Duodenal mucosa (tissue), 2 donors: ENCODE measurements around the gene SGMS1.

ENCODE experiments used
- H3K27ac ChIP-seq: one replicate; pipeline ENCODE4 v1.7.0; 2013; ENCODE audit warnings: low read depth, low read length
- H3K27me3 ChIP-seq, 2 donors: one replicate each; pipeline ENCODE4 v1.7.0; 2013; ENCODE audit warnings: low read length in 2 of 2, control low read depth in 1 of 2; ENCODE audit not compliant: insufficient read depth in 2 of 2, control insufficient read depth in 1 of 2
- H3K36me3 ChIP-seq, 2 donors: one replicate each; pipeline ENCODE4 v1.7.0; 2013; ENCODE audit warnings: low read length in 2 of 2, control low read depth in 1 of 2; ENCODE audit not compliant: insufficient read depth in 2 of 2, control insufficient read depth in 1 of 2
- H3K4me1 ChIP-seq, 2 donors: one replicate each; pipeline ENCODE4 v1.7.0; 2013; ENCODE audit warnings: low read length in 2 of 2, control low read depth in 1 of 2; ENCODE audit not compliant: insufficient read depth in 2 of 2, control insufficient read depth in 1 of 2
- H3K4me3 ChIP-seq, 2 donors: one replicate each; pipeline ENCODE4 v1.7.0; 2013; ENCODE audit warnings: low read length in 2 of 2, low read depth in 1 of 2
- H3K9ac ChIP-seq, 2 donors: one replicate each; pipeline ENCODE4 v1.7.0; 2013; ENCODE audit warnings: low read length in 2 of 2, low read depth in 1 of 2
- H3K9me3 ChIP-seq, 2 donors: one replicate each; pipeline ENCODE4 v1.7.0; 2013; ENCODE audit warnings: low read length in 2 of 2, control low read depth in 1 of 2; ENCODE audit not compliant: control insufficient read depth in 1 of 2

The SGMS1 gene

DNA sequence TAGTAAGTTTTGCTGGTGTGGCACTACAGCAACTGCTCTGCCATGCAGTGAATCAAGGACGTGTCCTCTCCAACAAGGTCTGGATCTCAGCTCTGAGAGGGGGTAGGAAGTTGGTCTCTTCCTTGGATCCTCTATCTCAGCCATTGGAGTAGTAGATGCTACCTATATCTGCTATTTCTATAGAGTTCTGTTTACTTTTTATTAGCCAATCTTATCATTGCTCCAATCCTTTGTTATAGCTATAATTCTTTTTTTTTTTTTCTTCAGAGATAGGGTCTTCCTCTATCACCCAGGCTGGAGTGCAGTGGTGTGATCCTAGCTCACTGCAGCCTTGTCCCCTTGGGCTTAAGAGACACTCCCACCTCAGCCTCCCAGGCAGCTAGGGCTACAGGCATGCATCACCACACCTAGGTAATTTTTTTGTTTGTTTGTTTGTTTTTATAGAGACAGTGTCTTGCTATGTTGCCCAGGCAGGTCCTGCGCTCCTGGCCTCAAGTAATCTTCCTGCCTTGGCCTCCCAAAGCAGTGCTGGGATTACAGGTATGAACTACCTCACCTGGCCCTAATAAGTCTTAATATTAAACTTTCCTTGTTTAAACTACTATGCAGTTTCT lies 217.2 kb downstream of the SGMS1 start:
- Histone ChIP-seq H3K27ac (no peak overlapping the region), H3K4me3 (no peak overlapping the region), H3K36me3 (no peaks in the 10 kb centered on the region), H3K9me3 (peaks cover 0 to 2% of the 10 kb centered on the region in 2 donors), H3K27me3 (no peaks in the 10 kb centered on the region), H3K9ac (no peak overlapping the region), H3K4me1 (peaks cover 0 to 6% of the 10 kb centered on the region in 2 donors)

DNA sequence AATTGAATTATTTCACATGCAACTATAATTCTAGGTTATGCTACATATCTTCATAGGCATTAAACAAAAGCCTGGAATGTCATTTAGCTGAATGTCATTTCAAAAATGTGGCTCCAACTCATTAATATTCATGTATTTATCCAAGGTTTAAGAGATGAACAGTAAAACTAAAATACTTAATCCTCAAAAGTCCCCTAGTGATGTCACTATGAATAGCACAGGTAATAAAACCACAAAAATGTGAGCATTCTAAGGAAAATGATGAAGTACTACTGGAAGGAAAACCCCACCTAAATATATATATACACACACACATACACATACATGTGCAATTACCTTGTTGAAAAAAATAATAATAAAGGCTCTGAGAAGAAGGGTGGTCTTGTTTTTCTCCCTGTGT lies 218.0 kb downstream of the SGMS1 start:
- H3K9ac ChIP-seq = no peak overlapping the region
- no peak overlapping the region for H3K4me3 ChIP-seq
- H3K4me1 ChIP-seq = peaks cover 0 to 6% of the 10 kb centered on the region in 2 donors
- H3K27ac ChIP-seq = no peak overlapping the region
- H3K9me3 ChIP-seq = peaks cover 0 to 2% of the 10 kb centered on the region in 2 donors
- no peaks in the 10 kb centered on the region for H3K27me3 ChIP-seq
- H3K36me3 ChIP-seq = no peaks in the 10 kb centered on the region

GRCh38 chr10:50404021-50404773 lies 219.6 kb downstream of the SGMS1 start:
- H3K4me3 ChIP-seq = no peak overlapping the region
- H3K9me3 ChIP-seq = peaks cover 0 to 2% of the 10 kb centered on the region in 2 donors
- no peak overlapping the region for H3K9ac ChIP-seq
- H3K27ac ChIP-seq = no peak overlapping the region
- H3K27me3 ChIP-seq = no peaks in the 10 kb centered on the region
- no peaks in the 10 kb centered on the region for H3K36me3 ChIP-seq
- H3K4me1 ChIP-seq = no peaks in the 10 kb centered on the region

DNA sequence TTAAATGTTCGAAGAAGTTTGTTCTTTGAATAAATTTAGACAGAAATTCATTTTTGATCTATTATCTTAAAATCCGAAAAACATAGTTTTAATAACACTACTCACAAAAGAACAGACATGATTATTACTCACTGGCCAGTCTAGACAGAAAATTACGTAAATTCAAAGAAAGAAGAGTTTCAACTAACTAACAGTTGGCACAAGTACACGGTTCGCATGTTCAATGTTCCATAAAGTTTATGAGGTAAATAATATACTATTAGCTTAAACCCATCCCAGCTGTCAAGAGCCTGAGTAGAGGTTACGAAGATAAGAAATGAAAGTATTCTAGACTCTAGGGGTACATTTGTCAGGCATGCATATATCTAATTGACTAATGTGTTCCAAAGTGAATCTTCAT lies 220.7 kb downstream of the SGMS1 start:
- Histone ChIP-seq H3K9me3 (peaks cover 0 to 2% of the 10 kb centered on the region in 2 donors), H3K4me1 (no peaks in the 10 kb centered on the region), H3K27me3 (no peaks in the 10 kb centered on the region), H3K27ac (no peak overlapping the region), H3K9ac (no peak overlapping the region), H3K36me3 (no peaks in the 10 kb centered on the region), H3K4me3 (no peak overlapping the region)

GRCh38 chr10:50402466-50402865 lies 221.3 kb downstream of the SGMS1 start:
- H3K9me3 ChIP-seq = peaks cover 0 to 2% of the 10 kb centered on the region in 2 donors
- peaks cover 0 to under 1% of the 10 kb centered on the region in 2 donors for H3K4me1 ChIP-seq
- no peak overlapping the region for H3K9ac ChIP-seq
- H3K27ac ChIP-seq = no peak overlapping the region
- no peaks in the 10 kb centered on the region for H3K27me3 ChIP-seq
- H3K4me3 ChIP-seq = no peak overlapping the region
- no peaks in the 10 kb centered on the region for H3K36me3 ChIP-seq

- Histone ChIP-seq H3K27me3 (no peaks in the 10 kb centered on the region), H3K4me3 (no peak overlapping the region), H3K27ac (no peak overlapping the region), H3K36me3 (no peaks in the 10 kb centered on the region), H3K4me1 (peaks cover 0 to 17% of the 10 kb centered on the region in 2 donors), H3K9me3 (no peaks in the 10 kb centered on the region), H3K9ac (no peak overlapping the region)
These were observed 223.1 kb downstream of the SGMS1 start for GRCh38 chr10:50400694-50401093.

DNA sequence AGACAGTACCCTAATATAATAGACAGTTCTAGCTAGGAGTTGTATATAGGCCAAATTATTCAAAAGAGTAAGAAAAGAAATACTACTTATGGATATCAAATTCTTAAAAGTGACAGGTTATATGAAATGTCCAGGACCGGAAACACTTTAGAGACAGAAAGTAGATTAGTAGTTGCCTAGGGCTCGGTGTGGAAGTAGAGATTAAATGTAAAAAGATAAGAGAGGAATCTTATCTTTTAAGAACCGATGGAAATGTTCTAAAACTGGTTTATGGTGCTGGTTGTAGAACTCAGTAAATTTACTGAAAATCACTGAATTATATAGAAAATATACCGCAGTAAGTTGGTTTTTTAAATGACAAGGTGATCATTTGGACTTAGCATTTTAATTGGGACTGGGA lies 224.9 kb downstream of the SGMS1 start:
- Histone ChIP-seq H3K27ac (no peak overlapping the region), H3K4me1 (peaks cover 9 to 35% of the 10 kb centered on the region in 2 donors), H3K9ac (no peak overlapping the region), H3K36me3 (no peaks in the 10 kb centered on the region), H3K4me3 (no peak overlapping the region), H3K9me3 (no peaks in the 10 kb centered on the region), H3K27me3 (no peaks in the 10 kb centered on the region)

- Histone ChIP-seq H3K27me3 (no peaks in the 10 kb centered on the region), H3K36me3 (no peaks in the 10 kb centered on the region), H3K4me3 (no peak overlapping the region), H3K9me3 (no peaks in the 10 kb centered on the region), H3K4me1 (peaks cover 9 to 35% of the 10 kb centered on the region in 2 donors), H3K27ac (no peak overlapping the region), H3K9ac (no peak overlapping the region)
These were observed 225.4 kb downstream of the SGMS1 start for GRCh38 chr10:50398381-50398780.

DNA sequence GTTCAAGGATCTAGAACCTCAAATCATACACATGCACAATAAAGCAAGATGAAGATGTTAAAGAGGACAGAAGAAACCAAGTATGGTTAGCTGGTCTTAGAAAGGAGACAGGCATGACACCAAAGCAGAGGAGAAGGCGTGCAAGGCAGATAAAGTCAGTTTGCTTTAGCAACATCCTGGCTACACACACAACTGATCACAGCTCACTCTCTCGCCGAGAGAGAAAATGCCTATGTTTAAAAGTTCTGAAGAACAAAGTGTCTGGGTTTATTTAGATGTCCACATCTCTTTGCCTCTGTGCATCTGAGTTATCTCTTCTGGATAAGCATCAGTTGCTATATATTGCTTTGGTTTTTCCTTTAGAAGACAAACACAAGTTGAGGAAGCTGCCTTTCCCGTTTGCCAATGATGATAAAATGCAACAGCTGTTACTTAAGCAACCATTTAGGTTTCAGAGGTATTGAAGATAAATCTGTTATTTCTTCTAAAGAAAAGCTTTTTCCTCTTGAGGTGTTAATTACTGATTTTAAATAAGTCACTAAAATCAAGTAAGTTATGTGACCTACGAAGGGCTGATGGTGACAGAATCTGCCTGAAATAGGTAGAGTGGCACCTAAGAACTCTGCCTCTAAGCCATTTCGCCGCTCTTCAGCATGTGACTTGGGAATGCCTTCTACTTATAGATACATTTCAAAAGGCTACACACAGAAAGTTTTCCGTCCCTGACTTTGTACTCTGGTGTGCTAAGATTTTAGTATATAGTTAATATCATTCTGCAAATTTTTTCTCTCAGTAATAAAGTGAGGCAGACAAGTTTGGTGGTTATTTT lies 226.2 kb downstream of the SGMS1 start:
- H3K9me3 ChIP-seq = no peaks in the 10 kb centered on the region
- H3K36me3 ChIP-seq = no peaks in the 10 kb centered on the region
- no peak overlapping the region for H3K4me3 ChIP-seq
- H3K4me1 ChIP-seq = peaks cover 9 to 40% of the 10 kb centered on the region in 2 donors
- H3K27me3 ChIP-seq = no peaks in the 10 kb centered on the region
- no peak overlapping the region for H3K27ac ChIP-seq
- H3K9ac ChIP-seq = no peak overlapping the region
